Measurements from ENCODE around the gene RHEBL1.

Gene RHEBL1

GRCh38 chr12:49019443-49020324 is 50.1 kb downstream of the RHEBL1 start:
- DNase-seq (ENCODE audit: low read depth), result no peak

DNA sequence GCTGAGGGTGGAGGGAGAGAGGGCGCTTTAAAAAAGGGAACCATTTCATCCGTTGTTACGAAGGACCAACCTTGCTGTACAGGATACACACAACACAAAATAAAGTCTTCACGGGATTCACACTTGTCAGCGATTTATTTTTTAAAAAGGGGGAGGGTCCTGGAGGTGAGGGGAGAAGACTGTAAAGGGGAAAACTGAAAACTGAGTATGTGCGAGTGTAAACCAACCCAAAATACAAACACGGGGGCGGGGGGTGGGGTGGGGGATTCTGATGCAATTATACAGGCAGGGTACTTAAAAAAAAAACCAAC is 50.7 kb downstream of the RHEBL1 start:
- no peak for DNase-seq (ENCODE audit: low read depth)

GRCh38 chr12:49018261-49019119 is 51.3 kb downstream of the RHEBL1 start, which contains the start of gene PRKAG1:
PRKAG1 (minus strand) TSS chr12:49018776; CDS start chr12:49018740, 36 bp downstream.
- DNase-seq (ENCODE audit: low read depth), result peak; percentile 94

DNA sequence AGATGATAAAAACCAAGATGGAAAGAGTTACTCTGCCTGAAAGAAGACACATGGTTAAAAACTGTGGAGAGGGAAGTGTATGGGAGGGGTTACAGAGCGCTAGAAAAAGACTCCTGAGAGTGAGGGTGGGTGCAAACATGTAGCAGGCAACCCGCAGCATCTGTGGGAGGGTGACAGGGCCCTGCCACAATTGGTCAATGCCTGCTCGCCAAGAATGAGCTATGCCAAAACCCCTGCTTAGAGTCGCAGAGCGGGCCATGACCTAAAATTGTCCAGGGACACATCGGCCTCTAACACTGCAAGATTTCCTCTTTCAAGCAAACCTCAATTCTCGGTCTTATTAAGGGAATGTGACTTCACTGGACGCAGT is 51.9 kb downstream of the RHEBL1 start:
- no peak for DNase-seq (ENCODE audit: low read depth)

- DNase-seq (ENCODE audit: low read depth), result no peak
Measured at GRCh38 chr12:49015196-49015595, 54.6 kb downstream of the RHEBL1 start.
